Measurements from ENCODE around the gene PLOD2. TPM values are rescaled to one million over a fixed set of nuclear protein-coding genes. Genes with fewer than 3 reads are reported as not detected.

The PLOD2 gene
- total RNA-seq, 6 experiments from 2014 or later, result 181 to 358 (median 200) TPM

DNA sequence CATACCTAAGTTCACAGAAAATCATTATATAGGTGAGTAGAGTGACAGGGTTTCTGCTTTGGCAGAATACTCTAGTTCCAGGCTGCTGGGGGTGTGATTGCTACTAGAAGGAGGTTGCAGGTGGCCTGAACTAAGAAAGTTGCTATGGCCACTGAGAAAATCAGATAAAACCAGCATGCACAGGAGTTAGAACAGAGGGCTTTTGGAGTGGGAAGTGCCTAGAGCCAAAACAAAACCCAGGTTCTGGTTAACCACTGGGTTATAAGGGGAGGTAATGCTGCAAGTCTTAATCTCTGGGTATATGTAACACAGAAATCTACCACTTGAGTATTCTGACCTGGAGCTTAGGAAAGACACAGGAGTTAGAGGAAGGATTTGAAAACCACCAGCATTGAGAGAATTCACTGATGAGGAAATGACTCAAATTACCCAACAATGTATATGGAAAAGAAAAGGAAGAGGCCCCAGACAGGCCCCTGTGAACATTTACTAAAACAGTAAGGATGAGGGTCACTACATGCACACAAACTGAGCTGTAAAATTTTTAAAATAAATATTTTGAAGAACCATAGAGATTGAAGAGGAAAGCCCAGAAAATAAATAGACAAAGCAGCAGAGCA, 60.0 kb downstream of the PLOD2 start:
- peaks cover 11% of the 10 kb centered on the region for H3K36me3 Mint-ChIP-seq (ENCODE audit: low read depth)
- H3K4me3 Mint-ChIP-seq, result no peak overlapping the region
- no peaks in the 10 kb centered on the region; the same call in 1 of the 2 replicates for H3K9me3 Mint-ChIP-seq
- H3K27me3 Mint-ChIP-seq (ENCODE audit: insufficient read depth), result peaks cover 2% of the 10 kb centered on the region; the same call in 1 of the 2 replicates
- DNase-seq, result no peak
- H3K4me1 Mint-ChIP-seq (ENCODE audit: low read depth), result peaks cover 19% of the 10 kb centered on the region
- TF ChIP-seq, protein P1, sequence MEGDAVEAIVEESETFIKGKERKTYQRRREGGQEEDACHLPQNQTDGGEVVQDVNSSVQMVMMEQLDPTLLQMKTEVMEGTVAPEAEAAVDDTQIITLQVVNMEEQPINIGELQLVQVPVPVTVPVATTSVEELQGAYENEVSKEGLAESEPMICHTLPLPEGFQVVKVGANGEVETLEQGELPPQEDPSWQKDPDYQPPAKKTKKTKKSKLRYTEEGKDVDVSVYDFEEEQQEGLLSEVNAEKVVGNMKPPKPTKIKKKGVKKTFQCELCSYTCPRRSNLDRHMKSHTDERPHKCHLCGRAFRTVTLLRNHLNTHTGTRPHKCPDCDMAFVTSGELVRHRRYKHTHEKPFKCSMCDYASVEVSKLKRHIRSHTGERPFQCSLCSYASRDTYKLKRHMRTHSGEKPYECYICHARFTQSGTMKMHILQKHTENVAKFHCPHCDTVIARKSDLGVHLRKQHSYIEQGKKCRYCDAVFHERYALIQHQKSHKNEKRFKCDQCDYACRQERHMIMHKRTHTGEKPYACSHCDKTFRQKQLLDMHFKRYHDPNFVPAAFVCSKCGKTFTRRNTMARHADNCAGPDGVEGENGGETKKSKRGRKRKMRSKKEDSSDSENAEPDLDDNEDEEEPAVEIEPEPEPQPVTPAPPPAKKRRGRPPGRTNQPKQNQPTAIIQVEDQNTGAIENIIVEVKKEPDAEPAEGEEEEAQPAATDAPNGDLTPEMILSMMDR (IDR thresholded peaks at IDR 0.05), result no peak
- peak overlapping the region; percentile 10; the same call in 1 of the 2 replicates for H3K27ac Mint-ChIP-seq

DNA sequence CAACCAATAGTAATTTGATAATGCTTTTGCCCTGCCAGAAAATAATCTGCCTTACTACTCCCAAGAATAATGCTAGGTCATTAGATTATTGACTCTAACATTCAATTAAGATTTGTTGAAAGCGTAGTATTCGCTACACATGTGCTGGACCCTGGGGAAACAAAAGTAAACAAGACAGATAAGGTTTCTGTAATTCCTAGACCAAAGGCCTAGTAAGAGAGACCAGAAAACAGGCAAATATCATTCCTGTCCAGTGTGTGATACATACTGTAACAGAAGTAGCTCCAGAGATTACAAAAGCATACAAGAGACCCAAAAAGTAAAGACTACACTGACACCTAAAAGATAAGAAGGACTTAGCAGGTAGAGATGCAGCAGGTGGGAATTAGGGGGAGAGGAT, 60.8 kb downstream of the PLOD2 start:
- TF ChIP-seq, protein P1 (IDR thresholded peaks at IDR 0.05), result no peak
- peak overlapping the region; percentile 2 for H3K27ac Mint-ChIP-seq
- H3K4me3 Mint-ChIP-seq, result no peak overlapping the region
- H3K4me1 Mint-ChIP-seq (ENCODE audit: low read depth), result peaks cover 23% of the 10 kb centered on the region
- peaks cover 15% of the 10 kb centered on the region for H3K36me3 Mint-ChIP-seq (ENCODE audit: low read depth)
- DNase-seq, result no peak
- H3K9me3 Mint-ChIP-seq, result no peaks in the 10 kb centered on the region; the same call in 1 of the 2 replicates
- peaks cover 2% of the 10 kb centered on the region; the same call in 1 of the 2 replicates for H3K27me3 Mint-ChIP-seq (ENCODE audit: insufficient read depth)

DNA sequence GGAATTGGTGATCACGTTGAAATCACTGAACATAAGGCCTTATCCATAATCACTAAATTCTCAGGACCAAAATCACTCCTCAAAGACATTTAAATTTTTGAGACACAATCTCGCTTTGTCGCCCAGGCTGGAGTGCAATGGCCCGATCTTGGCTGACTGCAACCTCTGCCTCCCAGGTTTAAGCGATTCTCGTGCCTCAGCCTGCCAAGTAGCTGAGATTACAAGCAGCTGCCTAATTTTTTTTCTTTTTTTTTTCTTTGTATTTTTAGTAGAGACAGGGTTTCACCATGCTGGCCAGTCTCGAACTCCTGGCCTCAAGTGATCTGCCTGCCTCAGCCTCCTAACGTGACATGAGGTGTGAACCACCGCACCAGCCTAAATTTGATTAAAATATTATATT, 61.7 kb downstream of the PLOD2 start:
- H3K4me1 Mint-ChIP-seq (ENCODE audit: low read depth), result peaks cover 32% of the 10 kb centered on the region
- TF ChIP-seq, protein P1 (IDR thresholded peaks at IDR 0.05), result no peak
- no peak overlapping the region for H3K27ac Mint-ChIP-seq
- peaks cover 21% of the 10 kb centered on the region for H3K36me3 Mint-ChIP-seq (ENCODE audit: low read depth)
- no peak overlapping the region for H3K4me3 Mint-ChIP-seq
- peaks cover 2% of the 10 kb centered on the region for H3K27me3 Mint-ChIP-seq (ENCODE audit: insufficient read depth)
- no peak for DNase-seq
- no peaks in the 10 kb centered on the region; the same call in 1 of the 2 replicates for H3K9me3 Mint-ChIP-seq

DNA sequence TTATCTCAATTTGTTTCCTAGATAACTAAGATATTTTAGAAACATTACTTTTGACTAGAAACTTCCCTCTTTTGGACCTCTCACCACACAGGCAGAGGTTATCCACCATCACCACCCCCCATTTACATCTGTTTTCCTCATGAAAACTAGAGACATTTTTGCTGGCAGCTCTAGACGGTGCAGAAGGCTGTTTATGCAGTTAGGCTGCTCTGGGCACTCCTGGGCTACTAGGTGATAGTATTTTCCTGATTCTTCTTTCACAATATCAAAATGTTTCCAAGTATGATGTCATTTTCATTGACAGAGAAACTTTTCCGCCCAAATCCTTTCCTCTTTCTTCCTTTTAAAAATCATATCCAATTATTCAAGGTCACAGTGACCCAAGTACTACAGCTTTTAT, 67.1 kb downstream of the PLOD2 start:
- Mint-ChIP-seq H3K9me3 (no peaks in the 10 kb centered on the region; the same call in 1 of the 2 replicates), H3K27me3 (ENCODE audit: insufficient read depth) (no peaks in the 10 kb centered on the region; the same call in none of the 2 replicates), H3K4me3 (no peak overlapping the region), H3K4me1 (ENCODE audit: low read depth) (peaks cover 50% of the 10 kb centered on the region), H3K36me3 (ENCODE audit: low read depth) (peaks cover 17% of the 10 kb centered on the region), H3K27ac (peak overlapping the region; percentile 65)
- no peak for DNase-seq
- TF ChIP-seq, protein P1 (IDR thresholded peaks at IDR 0.05), result no peak

DNA sequence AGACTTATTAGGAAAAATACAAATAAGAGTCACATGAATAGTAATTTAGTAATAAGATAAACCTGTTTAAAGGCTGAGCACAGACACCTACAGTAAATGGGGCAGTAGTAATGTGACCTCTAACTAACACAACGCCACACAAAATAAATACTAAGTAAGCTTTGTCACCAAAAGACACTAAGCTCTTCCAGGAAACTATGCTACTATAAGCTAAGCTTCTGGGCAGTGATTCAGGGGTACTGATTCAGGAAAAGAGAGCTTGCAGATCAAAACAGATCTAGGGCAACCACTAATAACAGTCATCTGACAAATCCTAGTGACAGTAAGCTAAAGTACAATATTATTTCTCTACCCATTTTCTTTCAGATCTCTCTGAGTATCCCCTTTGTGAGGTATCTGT, 68.8 kb downstream of the PLOD2 start:
- Mint-ChIP-seq H3K9me3 (no peaks in the 10 kb centered on the region; the same call in 1 of the 2 replicates), H3K27me3 (ENCODE audit: insufficient read depth) (no peaks in the 10 kb centered on the region; the same call in none of the 2 replicates), H3K4me1 (ENCODE audit: low read depth) (peaks cover 50% of the 10 kb centered on the region), H3K36me3 (ENCODE audit: low read depth) (peaks cover 17% of the 10 kb centered on the region), H3K27ac (peak overlapping the region; percentile 56), H3K4me3 (no peak overlapping the region)
- TF ChIP-seq, protein P1 (IDR thresholded peaks at IDR 0.05), result no peak
- DNase-seq, result peak; percentile 48
